Stomach (tissue), 4 donors: ENCODE data around the gene A4GALT.

Source experiments
- POLR2A ChIP-seq, 4 donors: fragments of 450-650 bp; IDR thresholded peaks; one replicate each; pipeline ENCODE4 v1.6.1; 2016; ENCODE audit warnings: antibody characterized with exemption in 4 of 4, control low read depth in 2 of 4, mild to moderate bottlenecking in 1 of 4, moderate library complexity in 1 of 4
- POLR2AphosphoS5 ChIP-seq, 3 donors: sonication (generic); formaldehyde crosslinking; IDR thresholded peaks; one replicate each; pipeline ENCODE4 v1.6.1; 2016; ENCODE audit warnings: antibody characterized with exemption in 3 of 3
- TF ChIP-seq, protein P1 (sequence below), 7 experiments: fragments of 450-650 bp in 4 of 7; fragments of 200-600 bp in 3 of 7; sonication (generic) in 3 of 7; IDR thresholded peaks; one replicate each; pipeline ENCODE4 v1.5.1; 2016 to 2019; ENCODE audit warnings: antibody characterized with exemption in 7 of 7, control low read depth in 2 of 7, mild to moderate bottlenecking in 1 of 7

DNA sequence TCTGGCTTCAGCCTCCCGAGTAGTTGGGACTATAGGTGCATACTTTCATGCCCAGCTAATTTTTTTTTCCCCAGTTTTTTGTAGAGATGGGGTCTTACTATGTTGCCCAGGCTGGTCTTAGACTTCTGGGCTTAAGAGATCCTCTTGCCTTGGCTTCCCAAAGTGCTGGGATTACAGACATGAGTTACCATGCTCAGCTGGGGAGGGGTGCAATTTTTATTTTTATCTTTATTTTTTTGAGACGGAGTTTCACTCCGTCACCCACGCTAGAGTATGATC, 49.7 kb upstream of the A4GALT start:
- TF ChIP-seq, protein P1, sequence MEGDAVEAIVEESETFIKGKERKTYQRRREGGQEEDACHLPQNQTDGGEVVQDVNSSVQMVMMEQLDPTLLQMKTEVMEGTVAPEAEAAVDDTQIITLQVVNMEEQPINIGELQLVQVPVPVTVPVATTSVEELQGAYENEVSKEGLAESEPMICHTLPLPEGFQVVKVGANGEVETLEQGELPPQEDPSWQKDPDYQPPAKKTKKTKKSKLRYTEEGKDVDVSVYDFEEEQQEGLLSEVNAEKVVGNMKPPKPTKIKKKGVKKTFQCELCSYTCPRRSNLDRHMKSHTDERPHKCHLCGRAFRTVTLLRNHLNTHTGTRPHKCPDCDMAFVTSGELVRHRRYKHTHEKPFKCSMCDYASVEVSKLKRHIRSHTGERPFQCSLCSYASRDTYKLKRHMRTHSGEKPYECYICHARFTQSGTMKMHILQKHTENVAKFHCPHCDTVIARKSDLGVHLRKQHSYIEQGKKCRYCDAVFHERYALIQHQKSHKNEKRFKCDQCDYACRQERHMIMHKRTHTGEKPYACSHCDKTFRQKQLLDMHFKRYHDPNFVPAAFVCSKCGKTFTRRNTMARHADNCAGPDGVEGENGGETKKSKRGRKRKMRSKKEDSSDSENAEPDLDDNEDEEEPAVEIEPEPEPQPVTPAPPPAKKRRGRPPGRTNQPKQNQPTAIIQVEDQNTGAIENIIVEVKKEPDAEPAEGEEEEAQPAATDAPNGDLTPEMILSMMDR (IDR thresholded peaks at IDR 0.05): no peak
- no peak for TF ChIP-seq POLR2A (IDR thresholded peaks at IDR 0.05)
- no peak for TF ChIP-seq POLR2AphosphoS5 (IDR thresholded peaks at IDR 0.05)
